GM12878 (cell line): ENCODE results near the gene CCDC6. TPM values are rescaled to one million over a fixed set of nuclear protein-coding genes. Genes with fewer than 3 reads are reported as not detected.
A peak's percentile ranks its signal among the peaks of the same experiment; 100 is the strongest.

ENCODE experiments used
- ATAC-seq: fragments of 200-7000 bp; cut with Tn5 transposase; 3 replicates; pipeline ENCODE4 v1.9.1; 2020; ENCODE audit warnings: mild to moderate bottlenecking, moderate library complexity
- BruUV-seq: library from RNA; stranded (reverse); fragments of 400-500 nt; replicated peaks from 2 replicates; lab custom pipeline; 2021; lab: Mats Ljungman, UMichigan
- CTCF ChIA-PET: fragments of 300-600 bp; sonication (Branson Sonifier 250); formaldehyde crosslinking; extraction: SDS; loops from one replicate; lab custom pipeline; 2021; ENCODE audit warnings: inconsistent platforms; lab: Yijun Ruan, JAX
- POLR2A ChIA-PET: fragments of 350-600 bp; formaldehyde crosslinking; extraction: SDS; loops from one replicate; lab custom pipeline; 2021; ENCODE audit warnings: inconsistent platforms; lab: Charles Lee
- RAD21 ChIA-PET: fragments of 300-600 bp; sonication (Branson Sonifier 250); formaldehyde crosslinking; loops from one replicate; lab custom pipeline; 2023; ENCODE audit warnings: antibody characterized with exemption; ENCODE audit not compliant: unreplicated experiment; lab: Charles Lee
- SMC1A ChIA-PET: fragments of 300-600 bp; sonication (Branson Sonifier 250); formaldehyde crosslinking; loops from one replicate; lab custom pipeline; 2023; ENCODE audit not compliant: unreplicated experiment, uncharacterized antibody; lab: Charles Lee
- DNase-seq: peaks from one replicate; pipeline ENCODE4 v3.0.0-alpha.2; 2011; ENCODE audit warnings: low read depth, low spot score
- FAIRE-seq: peaks from 3 replicates; lab custom pipeline; 2011; peaks lifted over from hg19 to GRCh38; lab: Jason Lieb, UNC
- H2AFZ ChIP-seq: 2 replicates; pipeline ENCODE4 v1.6.0; 2011; ENCODE audit warnings: low read depth, low read length, control low read depth; ENCODE audit not compliant: control insufficient read depth
- H3K27ac ChIP-seq: 2 replicates; pipeline ENCODE4 v1.5.1; 2011; ENCODE audit warnings: control low read depth; ENCODE audit not compliant: control insufficient read depth, insufficient read depth
- H3K27me3 ChIP-seq, 2 experiments: replicated peaks in 1 of 2; 2 replicates each; pipeline versions ENCODE4 v1.6.0 to v1.6.1; 2011; ENCODE audit warnings: low read length in 1 of 2; ENCODE audit not compliant: control insufficient read depth in 2 of 2, insufficient read depth in 2 of 2
- H3K36me3 ChIP-seq, 2 experiments: 2 replicates each; pipeline ENCODE4 v1.5.1; 2011; ENCODE audit warnings: low read length in 1 of 2; ENCODE audit not compliant: control insufficient read depth in 2 of 2, insufficient read depth in 2 of 2
- H3K4me1 ChIP-seq: 2 replicates; pipeline ENCODE4 v1.6.1; 2011; ENCODE audit warnings: mild to moderate bottlenecking, low read length, moderate library complexity, mixed read lengths; ENCODE audit not compliant: control insufficient read depth, insufficient read depth
- H3K4me2 ChIP-seq: 2 replicates; pipeline ENCODE4 v1.6.0; 2011; ENCODE audit warnings: control low read depth; ENCODE audit not compliant: control insufficient read depth, insufficient read depth
- H3K4me3 ChIP-seq: fragments of 200-600 bp; sonication (generic); 2 replicates; pipeline ENCODE4 v1.5.1; 2016
- H3K79me2 ChIP-seq: 2 replicates; pipeline ENCODE4 v1.6.0; 2011; ENCODE audit warnings: low read length; ENCODE audit not compliant: control insufficient read depth, insufficient read depth
- H3K9ac ChIP-seq: 2 replicates; pipeline ENCODE4 v1.8.0; 2011; ENCODE audit warnings: low read length, control low read depth, mixed read lengths; ENCODE audit not compliant: control insufficient read depth, insufficient read depth
- H3K9me3 ChIP-seq: replicated peaks from 3 replicates; pipeline ENCODE4 v1.5.1; 2011; ENCODE audit warnings: mild to moderate bottlenecking, low read length; ENCODE audit not compliant: control insufficient read depth, insufficient read depth
- H4K20me1 ChIP-seq: 2 replicates; pipeline ENCODE4 v1.6.0; 2011; ENCODE audit not compliant: control insufficient read depth, insufficient read depth
- JUNB ChIP-seq: IDR thresholded peaks from 2 replicates; pipeline ENCODE4 v1.6.1; 2016; ENCODE audit warnings: antibody characterized with exemption, mild to moderate bottlenecking
- WGBS: methylation state at CpG from one replicate; pipeline ENCODE4 v1.1.6; 2016; ENCODE audit warnings: low lambda C conversion rate; ENCODE audit not compliant: insufficient replicate concordance, insufficient coverage; ENCODE audit errors: missing lambda C conversion rate; 5-methylcytosine and 5-hydroxymethylcytosine counted together
- in situ Hi-C: fragments of 300-500 bp; cut with MboI; formaldehyde crosslinking; loops from 9 replicates; pipeline ENCODE4 v1.14.3; 2018; ENCODE audit warnings: mixed read lengths
- intact Hi-C: fragments of 100-400 bp; cut with micrococcal nuclease; formaldehyde crosslinking; loops from one replicate; pipeline ENCODE4 v1.14.2; 2022; ENCODE audit not compliant: unreplicated experiment
- polyA plus RNA-seq, 11 experiments: library from polyadenylated mRNA; depleted of rRNA in 4 of 11; unstranded in 6 of 11; stranded (reverse) in 5 of 11; fragments of >200 nt; fragmentation: Nextera tagmentation in 4 of 11; fragmentation: Illumina TruSeq in 1 of 11; extraction: Ambion mirVana in 4 of 11; extraction: Trizol in 1 of 11; gene quantifications; 1 replicate in 1 of 11; 2 replicates in 10 of 11; pipeline versions ENCODE4 v1.2.1 to v1.2.3, GENCODE V29; 2011 to 2016; ENCODE audit warnings: inconsistent platforms in 2 of 11, missing spikeins in 2 of 11, low read depth in 1 of 11
- total RNA-seq, 4 experiments: library from RNA; depleted of rRNA in 3 of 4; stranded (reverse); fragments of >200 nt in 3 of 4; fragmentation: Illumina TruSeq in 1 of 4; extraction: Trizol in 1 of 4; gene quantifications; 2 replicates each; pipeline versions ENCODE4 v1.2.1 to v1.2.3, GENCODE V29; 2013 to 2021
- TF ChIP-seq, protein P1 (sequence below): IDR thresholded peaks from 2 replicates; pipeline ENCODE4 v1.6.1; 2011; ENCODE audit warnings: low read depth, low read length, improper control_type of control experiment, borderline replicate concordance
- TF ChIP-seq, protein P2 (sequence below): fragments of 450-650 bp; IDR thresholded peaks from 2 replicates; pipeline ENCODE4 v1.6.1; 2017; ENCODE audit warnings: mild to moderate bottlenecking, low read depth, inconsistent platforms; ENCODE audit not compliant: poor library complexity, severe bottlenecking
- TF ChIP-seq, protein P3 (sequence below): fragments of 450-650 bp; IDR thresholded peaks from 2 replicates; pipeline ENCODE4 v1.6.1; 2017; ENCODE audit warnings: low read depth, mild to moderate bottlenecking, moderate library complexity

The CCDC6 gene
- total and polyA plus RNA-seq, 10 of the 15 experiments (the other 5 are each of a cell fraction or from before 2014, with no cell fraction given) = 11.8 to 46.2 (median 26.7) TPM

DNA sequence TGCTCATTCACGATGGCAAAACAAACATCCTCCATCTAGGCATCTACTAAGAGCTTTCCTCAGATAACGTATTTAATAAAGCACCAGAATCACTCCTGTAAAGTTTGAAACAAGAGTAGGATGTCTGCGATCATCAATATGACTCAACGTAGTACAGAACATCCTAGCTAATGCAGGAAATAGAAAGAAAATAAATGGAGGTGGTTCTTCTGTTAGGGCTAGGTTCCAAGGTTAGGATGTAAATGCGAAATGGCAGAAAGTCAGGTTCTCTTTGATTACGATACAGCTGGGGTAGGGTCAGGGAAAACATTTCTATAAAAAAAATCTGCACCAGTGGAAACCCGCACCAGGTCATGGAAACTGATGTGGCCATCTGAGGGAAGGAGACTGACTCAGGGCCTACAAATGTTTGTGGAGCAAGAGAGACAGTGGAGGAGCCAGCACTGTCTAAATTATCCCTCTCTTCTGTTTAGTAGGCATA is 29.1 kb downstream of the CCDC6 start (continued):
- TF ChIP-seq, protein P1, sequence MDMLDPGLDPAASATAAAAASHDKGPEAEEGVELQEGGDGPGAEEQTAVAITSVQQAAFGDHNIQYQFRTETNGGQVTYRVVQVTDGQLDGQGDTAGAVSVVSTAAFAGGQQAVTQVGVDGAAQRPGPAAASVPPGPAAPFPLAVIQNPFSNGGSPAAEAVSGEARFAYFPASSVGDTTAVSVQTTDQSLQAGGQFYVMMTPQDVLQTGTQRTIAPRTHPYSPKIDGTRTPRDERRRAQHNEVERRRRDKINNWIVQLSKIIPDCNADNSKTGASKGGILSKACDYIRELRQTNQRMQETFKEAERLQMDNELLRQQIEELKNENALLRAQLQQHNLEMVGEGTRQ = no peak
- TF ChIP-seq, protein P2, sequence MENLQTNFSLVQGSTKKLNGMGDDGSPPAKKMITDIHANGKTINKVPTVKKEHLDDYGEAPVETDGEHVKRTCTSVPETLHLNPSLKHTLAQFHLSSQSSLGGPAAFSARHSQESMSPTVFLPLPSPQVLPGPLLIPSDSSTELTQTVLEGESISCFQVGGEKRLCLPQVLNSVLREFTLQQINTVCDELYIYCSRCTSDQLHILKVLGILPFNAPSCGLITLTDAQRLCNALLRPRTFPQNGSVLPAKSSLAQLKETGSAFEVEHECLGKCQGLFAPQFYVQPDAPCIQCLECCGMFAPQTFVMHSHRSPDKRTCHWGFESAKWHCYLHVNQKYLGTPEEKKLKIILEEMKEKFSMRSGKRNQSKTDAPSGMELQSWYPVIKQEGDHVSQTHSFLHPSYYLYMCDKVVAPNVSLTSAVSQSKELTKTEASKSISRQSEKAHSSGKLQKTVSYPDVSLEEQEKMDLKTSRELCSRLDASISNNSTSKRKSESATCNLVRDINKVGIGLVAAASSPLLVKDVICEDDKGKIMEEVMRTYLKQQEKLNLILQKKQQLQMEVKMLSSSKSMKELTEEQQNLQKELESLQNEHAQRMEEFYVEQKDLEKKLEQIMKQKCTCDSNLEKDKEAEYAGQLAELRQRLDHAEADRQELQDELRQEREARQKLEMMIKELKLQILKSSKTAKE = no peak
- TF ChIP-seq, all 136 proteins: peak for 0

DNA sequence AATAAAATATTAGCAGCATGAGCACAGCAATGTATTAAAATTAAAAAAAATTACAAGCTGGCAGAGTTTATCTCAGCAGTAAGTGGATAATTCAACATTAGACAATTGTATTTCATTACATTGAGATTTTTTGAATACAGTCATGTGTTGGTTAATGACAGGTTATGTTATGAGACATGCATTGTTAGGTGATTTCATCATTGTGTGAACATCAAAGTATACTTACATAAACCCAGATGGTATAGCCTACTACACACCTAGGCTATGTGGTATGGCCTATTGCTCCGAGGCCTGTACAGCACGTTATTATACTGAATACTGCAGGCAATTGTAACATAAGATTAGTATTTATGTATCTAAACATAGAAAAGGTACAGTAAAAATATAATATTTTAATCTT is 29.7 kb downstream of the CCDC6 start:
- Histone ChIP-seq H3K4me3 (no peak overlapping the region), H3K9ac (no peak overlapping the region), H3K27me3 (no peaks in the 10 kb centered on the region), H3K27ac (no peak overlapping the region), H3K36me3 (no peaks in the 10 kb centered on the region), H3K79me2 (peaks cover 71% of the 10 kb centered on the region), H3K4me2 (no peak overlapping the region; the same call in 1 of the 2 replicates), H3K9me3 (no peaks in the 10 kb centered on the region), H4K20me1 (no peaks in the 10 kb centered on the region), H3K4me1 (peaks cover 53% of the 10 kb centered on the region), H2AFZ (no peak overlapping the region)
- ATAC-seq (no peak), FAIRE-seq (no peak), DNase-seq (no peak)
- 77% methylated on average over 2 of the region's 2 CpGs for WGBS
- ChIA-PET SMC1A (interaction anchor here (0.8 to 3.8 kb wide), 5 partner anchors 9 to 30 kb away, joined by 3 to 20 read pairs (median 4); partner anchors contain the start of gene CCDC6), CTCF (interaction anchor here (1.3 to 2.6 kb wide), 4 partner anchors 12 to 42 kb away, joined by 7 to 19 read pairs (median 10); partner anchors contain the start of gene CCDC6), POLR2A (interaction anchor here (0.6 to 1.3 kb wide), 4 partner anchors 29 to 245 kb away, joined by 3 to 9 read pairs (median 4); partner anchors contain the start of gene CCDC6), RAD21 (interaction anchor here (0.6 to 6.2 kb wide), 6 partner anchors 11 to 884 kb away, joined by 3 to 68 read pairs (median 4); partner anchors contain the start of gene CCDC6)
- intact Hi-C loops = loop anchor here (2.0 kb wide), 1 partner anchor 902 kb away; the partner anchor contains the start of gene CDK1
- BruUV-seq = no TSS peak
- in situ Hi-C loops = no loop called here
- 0 out of 2 replicates have a peak, but pooled peaks have one; percentile 5 for TF ChIP-seq JUNB
- TF ChIP-seq, protein P3, sequence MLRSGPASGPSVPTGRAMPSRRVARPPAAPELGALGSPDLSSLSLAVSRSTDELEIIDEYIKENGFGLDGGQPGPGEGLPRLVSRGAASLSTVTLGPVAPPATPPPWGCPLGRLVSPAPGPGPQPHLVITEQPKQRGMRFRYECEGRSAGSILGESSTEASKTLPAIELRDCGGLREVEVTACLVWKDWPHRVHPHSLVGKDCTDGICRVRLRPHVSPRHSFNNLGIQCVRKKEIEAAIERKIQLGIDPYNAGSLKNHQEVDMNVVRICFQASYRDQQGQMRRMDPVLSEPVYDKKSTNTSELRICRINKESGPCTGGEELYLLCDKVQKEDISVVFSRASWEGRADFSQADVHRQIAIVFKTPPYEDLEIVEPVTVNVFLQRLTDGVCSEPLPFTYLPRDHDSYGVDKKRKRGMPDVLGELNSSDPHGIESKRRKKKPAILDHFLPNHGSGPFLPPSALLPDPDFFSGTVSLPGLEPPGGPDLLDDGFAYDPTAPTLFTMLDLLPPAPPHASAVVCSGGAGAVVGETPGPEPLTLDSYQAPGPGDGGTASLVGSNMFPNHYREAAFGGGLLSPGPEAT = no peak
